Measurements from ENCODE around the gene PKD1. TPM values are rescaled to one million over a fixed set of nuclear protein-coding genes. Genes with fewer than 3 reads are reported as not detected.
A peak's percentile ranks its signal among the peaks of the same experiment; 100 is the strongest.
"Not testable (repeated sequence)": the region's sequence is repeated elsewhere in the genome, so short reads cannot be mapped to it uniquely, and the experiment has no call there.

PKD1 gene
- total RNA-seq: 103 and 116 TPM in 2 replicates
- total RNA-seq (2013): 23.1 TPM
- polyA plus RNA-seq: 97.6 and 100 TPM in 2 replicates
- polyA minus RNA-seq: 105 and 136 TPM in 2 replicates

GRCh38 chr16:2135770-2136490 lies at the start of gene PKD1:
Gene PKD1, minus strand, starts transcription at chr16:2135898. Its CDS starts 209 bp downstream, at chr16:2135689.
- ChIA-PET CTCF (interaction anchor here (0.8 to 2.0 kb wide), 2 partner anchors 19 to 114 kb away, joined by 4 to 11 read pairs; partner anchors contain the start of gene TRAF7), POLR2A (interaction anchor here (0.6 to 1.3 kb wide), 3 partner anchors 16 to 1783 kb away, joined by 3 read pairs; partner anchors contain the start of gene RPS2)
- Histone ChIP-seq H2AFZ (ENCODE audit: insufficient read depth, low read depth, low read length, poor library complexity, severe bottlenecking) (peak within 1 kb of the TSS; percentile 60), H3K4me1 (ENCODE audit: control insufficient read depth in 2 of 2, insufficient read depth in 2 of 2, low read length in 2 of 2) (peaks cover 4 to 10% of the 10 kb centered on the region in 2 donors), H3K27ac (ENCODE audit: low read length in 2 of 2) (peak within 1 kb of the TSS; percentile 45 to 61), H3K9ac (ENCODE audit: low read length) (peak within 1 kb of the TSS; percentile 58), H3K4me2 (replicated peaks; ENCODE audit: low read depth, low read length, poor library complexity, severe bottlenecking) (peak within 1 kb of the TSS; percentile 68), H3K4me3 (ENCODE audit: control extremely low read depth in 1 of 5, extremely low read depth in 1 of 5, insufficient read depth in 1 of 5, low read depth in 2 of 5, low read length in 4 of 5) (peak within 1 kb of the TSS in 4 of 5 experiments; percentile 37 to 56 (median 50))
- H3K4me1 Mint-ChIP-seq: peaks cover 10% of the 10 kb centered on the region
- intact Hi-C loops (cut with micrococcal nuclease): loop anchor here (1.0 kb wide), 1 partner anchor 19 kb away; the partner anchor contains the start of gene TRAF7
- H3K27me3 Mint-ChIP-seq; H3K36me3 ChIP-seq (replicated peaks in 1 of 2; ENCODE audit: control extremely low read depth in 1 of 2, control insufficient read depth in 1 of 2, extremely low read depth in 1 of 2, insufficient read depth in 2 of 2, low read length in 1 of 2); H3K27me3 ChIP-seq (replicated peaks in 1 of 4; ENCODE audit: control extremely low read depth in 1 of 4, control insufficient read depth in 3 of 4, insufficient read depth in 4 of 4, low read length in 3 of 4); H4K20me1 ChIP-seq (ENCODE audit: control insufficient read depth, insufficient read depth, low read length, poor library complexity, severe bottlenecking); H3K9me3 Mint-ChIP-seq (ENCODE audit: insufficient read depth); H3K79me2 ChIP-seq (ENCODE audit: control insufficient read depth, insufficient read depth, low read length); H3K9me3 ChIP-seq (ENCODE audit: control extremely low read depth in 1 of 3, control insufficient read depth in 2 of 3, insufficient read depth in 1 of 3, low read length in 2 of 3): not testable (repeated sequence)
- peak; percentile 77 for ATAC-seq (ENCODE audit: low read depth)
- H3K4me3 Mint-ChIP-seq: peak within 1 kb of the TSS; percentile 97
- peak within 1 kb of the TSS; percentile 99 for H3K27ac Mint-ChIP-seq
- peak; percentile 95 for DNase-seq
- WGBS (ENCODE audit: insufficient coverage): under 1% methylated on average over 39 of the region's 81 CpGs

- no peak overlapping the region for H3K4me2 ChIP-seq (replicated peaks; ENCODE audit: low read depth, low read length, poor library complexity, severe bottlenecking)
- H3K36me3 ChIP-seq (replicated peaks in 1 of 2; ENCODE audit: control extremely low read depth in 1 of 2, control insufficient read depth in 1 of 2, extremely low read depth in 1 of 2, insufficient read depth in 2 of 2, low read length in 1 of 2): no peaks in the 10 kb centered on the region
- Mint-ChIP-seq H3K27me3 (no peaks in the 10 kb centered on the region), H3K4me3 (no peak overlapping the region), H3K9me3 (ENCODE audit: insufficient read depth) (no peaks in the 10 kb centered on the region), H3K4me1 (peaks cover 7% of the 10 kb centered on the region), H3K27ac (no peak overlapping the region)
- H4K20me1 ChIP-seq (ENCODE audit: control insufficient read depth, insufficient read depth, low read length, poor library complexity, severe bottlenecking): no peaks in the 10 kb centered on the region
- WGBS (ENCODE audit: insufficient coverage): 95% methylated on average over 20 of the region's 20 CpGs
- no peaks in the 10 kb centered on the region for H3K4me1 ChIP-seq (ENCODE audit: control insufficient read depth in 2 of 2, insufficient read depth in 2 of 2, low read length in 2 of 2)
- H3K27ac ChIP-seq (ENCODE audit: low read length in 2 of 2): no peak overlapping the region
- ChIA-PET POLR2A (no interaction called here), CTCF (no interaction called here)
- ATAC-seq (ENCODE audit: low read depth) (no peak), DNase-seq (no peak)
- no peak overlapping the region for H2AFZ ChIP-seq (ENCODE audit: insufficient read depth, low read depth, low read length, poor library complexity, severe bottlenecking)
- no peaks in the 10 kb centered on the region for H3K27me3 ChIP-seq (replicated peaks in 1 of 4; ENCODE audit: control extremely low read depth in 1 of 4, control insufficient read depth in 3 of 4, insufficient read depth in 4 of 4, low read length in 3 of 4)
- no peak overlapping the region for H3K4me3 ChIP-seq (ENCODE audit: control extremely low read depth in 1 of 5, extremely low read depth in 1 of 5, insufficient read depth in 1 of 5, low read depth in 2 of 5, low read length in 4 of 5)
- TF ChIP-seq EZH2 (IDR thresholded peaks at IDR 0.05; ENCODE audit: borderline replicate concordance, insufficient read depth, low read depth, low read length, poor library complexity, severe bottlenecking) (no peak), CTCF (IDR thresholded peaks at IDR 0.05) (no peak)
- H3K9ac ChIP-seq (ENCODE audit: low read length): no peak overlapping the region
- no peaks in the 10 kb centered on the region for H3K79me2 ChIP-seq (ENCODE audit: control insufficient read depth, insufficient read depth, low read length)
- intact Hi-C loops (cut with micrococcal nuclease): no loop called here
- H3K9me3 ChIP-seq (ENCODE audit: control extremely low read depth in 1 of 3, control insufficient read depth in 2 of 3, insufficient read depth in 1 of 3, low read length in 2 of 3): no peaks in the 10 kb centered on the region
These were observed 49.3 kb upstream of the PKD1 start for GRCh38 chr16:2184962-2185361.

Measured in B cell (primary cell).